Measurements from ENCODE around the gene HDAC4.

- TF ChIP-seq ZNF138 (CRISPR knock-in tag; conservative IDR thresholded peaks at IDR 0.05): no peak
- TF ChIP-seq CTCF (IDR thresholded peaks at IDR 0.05): no peak
- no peak for TF ChIP-seq ATF2 (CRISPR knock-in tag; IDR thresholded peaks at IDR 0.05; ENCODE audit: borderline replicate concordance, low read depth)
- no peak for TF ChIP-seq NFYB (CRISPR knock-in tag; conservative IDR thresholded peaks at IDR 0.05; ENCODE audit: low read depth)
- no peak for TF ChIP-seq MAX (CRISPR knock-in tag; IDR thresholded peaks at IDR 0.05)
- TF ChIP-seq ELF4 (CRISPR knock-in tag; IDR thresholded peaks at IDR 0.05; ENCODE audit: low read depth): no peak
- no peak for TF ChIP-seq E2F5 (CRISPR knock-in tag; IDR thresholded peaks at IDR 0.05)
- no peak for TF ChIP-seq IRF2 (CRISPR knock-in tag; IDR thresholded peaks at IDR 0.05; ENCODE audit: borderline replicate concordance, low read depth)
These were observed 24.8 kb upstream of the HDAC4 start for GRCh38 chr2:239425631-239426030.

Measured in WTC11 (cell line).